ENCODE measurements around the gene IFT20.
A peak's percentile ranks its signal among the peaks of the same experiment; 100 is the strongest.

IFT20 gene

GRCh38 chr17:28334666-28335200 lies 539 bp downstream of the IFT20 start:
- no peak for DNase-seq

GRCh38 chr17:28334171-28334570 lies 1.1 kb downstream of the IFT20 start:
- DNase-seq, result no peak

DNA sequence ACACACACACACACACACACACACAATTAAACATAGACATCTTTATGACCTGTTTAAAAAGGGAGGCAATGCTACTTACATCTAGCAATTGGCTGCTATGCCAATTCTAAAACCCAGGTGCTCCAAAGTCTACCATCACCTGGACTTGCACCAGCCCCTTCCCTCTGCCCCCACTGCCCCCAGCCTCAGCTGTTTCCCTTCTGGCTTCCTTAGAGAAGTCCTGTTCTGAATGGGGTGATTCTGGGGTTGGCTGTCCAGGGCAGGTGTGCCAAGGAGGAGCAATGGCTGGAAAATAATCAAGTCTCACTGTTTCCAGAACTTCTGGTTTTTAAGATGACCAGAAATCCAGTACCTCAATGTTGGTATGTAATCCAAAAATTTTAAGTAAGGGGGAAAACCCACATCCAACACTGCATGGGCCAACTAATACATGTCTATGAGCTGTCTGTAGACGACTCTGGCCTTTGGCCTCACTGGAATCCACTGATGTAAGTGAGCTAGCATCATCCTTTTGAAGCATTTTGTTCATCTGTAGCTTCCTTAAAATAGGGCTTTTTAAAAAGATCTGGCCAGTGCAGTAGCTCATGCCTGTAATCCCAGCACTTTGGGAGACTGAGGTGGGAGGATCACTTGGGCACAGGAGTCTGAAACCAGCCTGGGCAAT lies 2.1 kb downstream of the IFT20 start:
- no peak for DNase-seq

- no peak for DNase-seq
These were observed 3.3 kb downstream of the IFT20 start for GRCh38 chr17:28331891-28332420.

DNA sequence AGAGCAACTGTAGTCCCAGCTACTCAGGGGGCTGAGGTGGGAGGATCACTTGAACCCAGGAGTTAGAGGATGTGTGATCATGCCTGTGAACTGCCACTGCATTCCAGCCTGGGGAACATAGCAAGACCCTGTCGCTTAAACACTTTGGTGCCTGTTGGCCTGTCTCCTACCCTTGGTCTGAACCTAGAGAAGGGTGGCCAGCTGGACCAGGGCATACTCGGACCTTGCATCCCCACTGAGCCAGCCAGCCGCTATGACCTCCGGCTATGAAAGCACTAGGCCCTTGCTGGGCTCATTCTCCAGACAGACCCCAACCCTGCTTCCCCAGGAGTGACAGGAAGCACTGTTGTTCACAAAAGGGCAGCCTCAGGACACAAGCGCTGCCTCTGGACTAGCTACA lies 4.6 kb downstream of the IFT20 start:
- DNase-seq, result no peak

DNA sequence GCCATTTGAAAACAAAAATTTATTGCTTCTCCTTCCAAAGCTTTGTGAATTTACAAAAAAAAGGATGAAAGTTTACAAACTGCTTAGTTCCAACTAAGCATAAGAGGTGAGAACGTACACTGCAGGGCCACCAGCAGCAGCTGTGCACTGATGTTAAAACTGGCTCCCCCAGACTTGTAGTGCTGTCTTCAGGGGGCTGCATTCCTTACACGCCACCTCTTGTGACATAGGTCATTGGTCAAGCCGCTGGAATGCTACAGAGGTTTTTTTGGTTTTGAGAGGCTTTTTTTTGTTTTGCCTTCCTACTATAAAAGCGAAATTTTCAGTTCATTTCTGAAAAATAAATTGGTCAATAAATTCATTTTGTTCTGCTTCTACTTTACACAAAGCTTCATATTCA lies 6.9 kb downstream of the IFT20 start:
- DNase-seq, result no peak

GRCh38 chr17:28327709-28328108 lies 7.6 kb downstream of the IFT20 start:
- no peak for DNase-seq

- no peak for DNase-seq
These were observed 8.2 kb downstream of the IFT20 start for GRCh38 chr17:28327031-28327607.

DNA sequence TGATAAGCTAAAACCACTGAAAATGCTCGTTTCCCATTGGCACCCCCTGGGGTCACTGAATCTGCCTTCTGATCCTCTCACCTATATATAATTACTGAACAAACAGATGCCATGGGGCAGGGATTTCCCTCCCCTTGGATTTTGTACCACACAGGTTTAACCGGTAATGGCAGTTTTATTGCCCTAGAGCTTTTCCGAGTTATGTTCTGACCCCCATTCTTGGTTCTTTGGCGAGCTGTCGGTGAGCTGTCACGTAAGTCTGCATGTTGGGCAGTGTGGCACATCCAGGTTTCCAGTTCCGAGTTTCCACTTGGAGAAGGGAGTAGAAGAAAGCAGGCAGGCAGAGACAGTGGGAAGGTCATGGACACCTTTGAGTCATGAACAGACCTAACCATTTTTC lies 9.2 kb downstream of the IFT20 start:
- DNase-seq, result no peak

GRCh38 chr17:28325211-28325610 lies 10.1 kb downstream of the IFT20 start:
- DNase-seq, result no peak

DNA sequence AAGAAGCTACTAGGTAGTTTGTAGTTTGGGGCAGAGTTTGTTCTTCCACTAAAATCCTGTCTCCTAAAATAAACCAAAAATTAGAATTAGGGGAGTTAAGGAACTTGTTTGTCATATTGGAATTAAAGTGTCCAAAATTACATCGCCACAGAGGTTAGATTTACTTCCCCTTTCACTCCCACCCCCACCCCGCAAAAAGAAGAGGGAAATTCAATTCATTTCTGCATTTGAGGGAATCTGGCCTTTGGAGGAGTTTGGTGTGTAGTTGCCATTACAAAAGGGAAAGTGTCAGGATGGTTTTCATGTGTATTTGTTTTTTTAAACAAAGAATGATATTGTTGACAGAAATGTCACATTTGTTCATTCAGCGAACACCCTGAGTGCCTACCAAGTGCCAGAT lies 10.5 kb downstream of the IFT20 start:
- DNase-seq, result no peak

- DNase-seq, result no peak
These were observed 11.0 kb downstream of the IFT20 start for GRCh38 chr17:28324267-28324745.

DNA sequence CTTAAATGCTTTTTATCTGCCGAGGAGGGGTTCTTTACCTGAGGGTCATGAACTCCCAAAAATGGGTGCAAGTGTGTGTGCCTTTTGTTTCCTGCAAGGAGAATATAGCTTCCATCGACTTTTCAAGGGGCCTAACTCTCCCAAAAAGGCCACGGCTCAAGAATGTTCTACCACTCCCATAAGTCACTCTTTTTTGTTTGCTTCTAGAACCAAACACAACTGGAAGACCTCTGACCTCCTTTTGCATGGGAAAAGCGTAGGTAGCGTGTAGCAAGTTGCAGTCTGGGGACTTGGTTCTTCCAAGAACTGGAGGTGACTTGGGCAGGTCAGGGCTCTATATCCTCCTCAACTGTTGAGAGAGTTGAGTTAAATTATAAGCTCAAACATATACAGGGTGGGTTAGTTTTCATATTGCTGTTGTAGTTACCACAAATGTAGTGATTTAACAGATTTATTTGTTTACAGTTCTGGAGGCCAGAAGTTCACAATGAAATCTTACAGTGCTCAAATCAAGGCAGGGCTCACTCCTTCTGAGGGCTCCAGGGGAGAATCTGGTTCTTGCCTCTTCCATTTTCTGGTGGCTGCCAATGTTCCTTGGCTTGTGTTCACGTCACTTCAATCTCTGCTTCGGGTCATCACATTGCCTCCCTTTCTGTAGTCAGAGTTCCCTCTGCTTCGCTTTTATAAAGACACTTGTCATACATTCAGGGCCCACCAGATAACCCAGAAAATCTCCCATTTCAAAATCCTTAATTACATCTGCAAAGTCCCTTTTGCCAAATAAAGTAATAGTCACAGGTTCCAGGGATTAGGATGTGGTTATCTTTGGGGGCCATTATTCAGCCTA lies 14.8 kb downstream of the IFT20 start:
- DNase-seq, result no peak

DNA sequence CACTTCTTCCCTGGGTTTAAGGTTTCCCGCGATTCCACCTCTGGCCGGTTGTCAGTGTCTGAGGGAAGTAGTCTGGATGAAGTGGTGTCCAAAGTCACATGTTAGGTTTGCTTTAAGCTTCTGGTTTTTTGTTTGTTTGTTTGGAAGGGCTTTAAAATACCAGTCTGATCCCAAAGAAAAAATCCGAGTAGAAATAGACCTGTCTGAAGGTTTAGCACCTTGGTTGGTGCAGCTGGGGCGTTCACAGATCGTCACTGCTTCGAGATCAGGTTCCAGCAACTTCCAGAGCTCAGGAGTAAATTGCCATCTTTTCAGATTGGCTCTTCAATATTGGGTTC lies 15.7 kb downstream of the IFT20 start:
- DNase-seq, result no peak

- DNase-seq, result peak; percentile 95
These were observed 16.3 kb downstream of the IFT20 start, which contains the start of gene TMEM97 for GRCh38 chr17:28318759-28319597. TSS of gene TMEM97 (plus strand) at chr17:28319200. CDS start at chr17:28319240, 40 bp downstream.

- no peak for DNase-seq
These were observed 17.1 kb downstream of the IFT20 start for GRCh38 chr17:28317966-28318758.

DNA sequence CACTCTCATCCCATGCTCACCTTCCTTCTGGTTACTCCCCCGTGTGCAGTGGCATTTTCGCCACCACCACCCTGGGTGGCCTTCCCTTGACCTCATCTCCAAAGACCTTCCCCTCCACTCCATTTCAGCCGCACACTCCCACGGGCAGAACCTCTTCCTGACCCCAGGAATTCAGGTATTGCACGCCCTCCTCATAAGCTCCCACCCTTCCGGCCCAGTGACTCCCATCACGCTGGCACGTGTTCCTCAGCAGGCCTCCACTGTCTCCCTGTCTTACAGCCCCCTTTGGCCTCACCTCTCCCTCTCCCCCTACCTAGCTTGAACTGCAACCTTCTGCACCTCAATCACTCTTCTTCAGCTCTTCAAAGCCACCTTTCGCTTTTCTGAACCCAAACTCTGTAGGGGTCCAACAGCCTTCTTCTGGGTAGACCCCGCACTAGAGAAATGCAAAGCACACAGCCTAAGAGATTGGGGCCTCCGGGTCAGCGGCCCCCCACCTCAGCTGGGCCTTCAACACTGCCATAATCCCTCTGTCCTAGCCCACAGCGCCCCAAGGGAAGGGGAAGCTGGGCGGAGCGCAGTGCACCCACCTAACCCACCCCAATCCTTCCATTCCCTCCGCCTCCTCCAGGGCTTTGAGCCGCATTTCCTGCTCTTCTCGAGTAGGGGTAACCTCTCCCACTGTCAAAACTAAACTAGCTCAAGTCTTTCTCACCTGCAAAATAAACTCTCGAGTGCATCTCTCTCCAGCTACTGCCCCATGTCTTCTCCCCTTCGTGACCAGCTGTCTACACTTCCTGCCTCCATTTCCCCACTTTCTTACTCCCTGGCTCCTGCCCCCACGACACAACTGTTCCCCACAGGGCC lies 17.9 kb downstream of the IFT20 start:
- no peak for DNase-seq

- DNase-seq, result no peak
These were observed 19.2 kb downstream of the IFT20 start for GRCh38 chr17:28315846-28316705.

DNA sequence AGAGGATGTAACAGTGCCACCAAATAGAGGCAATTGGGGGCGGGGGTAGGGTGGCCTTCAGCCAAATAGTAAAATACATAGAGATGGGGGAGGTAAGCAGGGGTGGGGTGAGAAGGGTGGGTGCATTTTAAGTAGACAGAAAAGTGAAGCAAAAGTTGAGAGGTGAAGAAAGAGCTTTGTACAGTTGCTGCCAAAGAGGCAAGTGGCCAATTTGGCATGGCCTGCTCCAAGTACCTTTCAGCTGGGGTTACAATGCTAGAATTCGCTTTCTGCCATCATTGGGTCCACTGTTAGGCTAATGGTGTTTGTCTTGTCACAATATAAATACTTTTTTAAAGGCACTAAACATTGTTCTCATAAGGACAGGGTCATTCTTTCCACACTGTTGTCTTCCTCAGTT lies 21.4 kb downstream of the IFT20 start:
- no peak for DNase-seq
